GM18868 (cell line): ENCODE results near the gene ATP13A3.

Source experiments
- ATAC-seq: cut with Tn5 transposase; IDR thresholded peaks from one replicate; pipeline ENCODE4 v1.9.1; 2021; ENCODE audit warnings: mild to moderate bottlenecking, moderate library complexity; ENCODE audit not compliant: unreplicated experiment

Gene ATP13A3

GRCh38 chr3:194376241-194376560 lies 110.6 kb downstream of the ATP13A3 start:
- ATAC-seq: no peak

GRCh38 chr3:194375473-194376240 lies 111.1 kb downstream of the ATP13A3 start:
- no peak for ATAC-seq

DNA sequence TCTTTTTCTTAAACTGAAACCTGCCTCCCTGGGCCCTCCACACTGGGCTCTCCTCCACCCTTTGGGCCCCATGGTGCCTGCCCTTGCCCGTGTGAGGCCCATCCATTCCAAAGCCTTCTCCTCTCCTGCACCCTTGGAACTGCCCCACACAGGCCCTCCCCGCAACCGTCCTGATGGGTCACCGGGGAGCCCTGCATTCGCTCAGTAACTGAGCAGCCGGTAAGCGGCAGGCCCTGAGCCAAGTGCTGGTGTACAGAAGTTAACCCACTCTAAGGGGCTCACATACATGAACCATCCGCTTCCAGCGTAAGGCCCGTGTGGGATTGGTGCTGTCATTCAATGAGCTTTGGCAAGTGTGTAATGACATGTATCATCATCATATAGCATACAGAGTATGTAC lies 111.9 kb downstream of the ATP13A3 start:
- ATAC-seq: no peak

DNA sequence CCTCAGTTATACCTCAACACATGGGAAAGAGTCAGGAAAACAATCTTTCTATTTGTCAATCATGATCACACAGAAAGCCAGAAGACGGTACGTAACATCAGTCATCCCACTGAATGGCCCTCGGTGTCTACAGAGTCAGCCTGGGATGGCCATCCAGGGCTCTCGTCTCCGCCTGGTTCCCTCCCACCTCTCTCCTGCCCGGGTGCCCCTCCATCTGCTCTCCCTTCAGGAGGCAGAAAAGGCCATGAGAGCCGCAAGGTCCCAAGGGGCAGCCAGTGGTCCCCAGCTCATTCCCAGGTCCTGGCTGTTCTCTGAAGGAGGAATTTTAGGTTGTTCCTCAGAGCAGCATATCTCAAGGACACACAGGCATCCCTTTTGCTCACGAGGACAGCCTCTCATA lies 112.9 kb downstream of the ATP13A3 start:
- ATAC-seq: no peak

GRCh38 chr3:194373028-194373427 lies 113.8 kb downstream of the ATP13A3 start:
- ATAC-seq: no peak

GRCh38 chr3:194370753-194371152 lies 116.0 kb downstream of the ATP13A3 start:
- ATAC-seq: no peak

DNA sequence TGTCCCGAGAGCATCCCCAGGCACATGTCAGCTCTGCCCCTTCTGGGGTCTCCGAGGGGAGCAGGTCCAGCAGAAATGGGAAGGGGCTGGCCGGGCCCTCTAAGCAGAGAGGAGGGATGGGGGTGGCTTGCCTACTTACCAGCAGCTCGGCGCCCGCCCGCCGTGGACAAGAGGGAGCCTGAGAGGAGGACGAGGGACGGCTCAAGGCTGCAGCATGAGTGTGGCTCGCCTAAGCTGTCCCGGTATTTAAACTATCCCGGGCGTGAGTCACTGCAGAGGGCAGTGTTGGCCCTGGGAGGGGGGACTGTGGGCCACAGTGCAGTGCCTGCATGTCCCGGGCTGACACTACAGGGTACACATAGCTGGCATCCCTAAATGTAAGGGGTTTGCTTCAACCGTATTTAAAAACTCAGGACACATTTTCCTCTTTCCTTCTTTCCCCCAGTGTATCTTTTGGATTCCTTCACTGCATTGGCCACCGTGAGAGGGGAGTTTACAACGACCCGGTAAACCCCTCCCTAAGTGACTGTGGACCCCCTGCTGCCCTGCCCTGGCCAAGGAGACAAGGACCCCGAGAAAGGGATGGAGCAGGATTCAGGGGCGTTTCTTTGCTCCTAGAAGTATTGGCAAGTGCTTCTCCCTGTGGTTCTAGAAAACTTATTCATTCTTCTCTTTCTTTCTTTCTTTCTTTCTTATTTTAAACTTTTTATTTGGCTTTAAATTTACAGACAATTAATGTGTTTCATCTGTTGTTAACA lies 117.1 kb downstream of the ATP13A3 start, which contains the start of gene LRRC15:
Gene LRRC15, minus strand, starts transcription at position 222 of the 758 bp plus-strand sequence. CDS start 8,700 bp downstream, outside the sequence.
- no peak for ATAC-seq

GRCh38 chr3:194368918-194369317 lies 117.9 kb downstream of the ATP13A3 start:
- no peak for ATAC-seq

GRCh38 chr3:194367992-194368841 lies 118.6 kb downstream of the ATP13A3 start:
- ATAC-seq: no peak

DNA sequence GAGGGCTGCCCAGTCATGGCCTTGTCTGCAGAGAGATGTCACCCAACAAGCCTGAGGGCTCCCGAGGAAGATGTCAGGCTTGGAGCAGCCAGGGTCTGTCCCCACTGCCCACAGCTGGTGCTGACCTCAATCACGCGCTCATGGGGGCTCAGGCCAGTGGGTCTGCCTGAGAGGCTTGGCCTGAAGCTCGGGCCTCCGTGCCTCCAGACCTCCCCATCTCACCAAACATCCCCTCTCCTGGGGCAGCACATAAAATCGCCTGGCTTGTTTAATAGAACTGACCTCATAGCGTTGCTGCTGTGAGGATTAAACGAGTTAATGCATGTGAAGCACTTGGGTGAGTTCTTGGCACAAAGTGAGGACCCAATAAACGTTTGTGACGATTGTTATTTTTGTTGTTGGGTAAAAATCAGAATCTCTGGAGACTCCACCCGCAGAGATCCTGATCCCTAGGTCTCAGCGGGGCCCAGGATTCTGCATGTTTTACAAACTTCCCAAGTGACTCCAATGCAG lies 120.8 kb downstream of the ATP13A3 start:
- no peak for ATAC-seq

GRCh38 chr3:194365526-194365925 lies 121.3 kb downstream of the ATP13A3 start:
- no peak for ATAC-seq

- no peak for ATAC-seq
These were observed 122.0 kb downstream of the ATP13A3 start for GRCh38 chr3:194364652-194365434.

- no peak for ATAC-seq
These were observed 122.5 kb downstream of the ATP13A3 start for GRCh38 chr3:194364314-194364651.

GRCh38 chr3:194360568-194360967 lies 126.2 kb downstream of the ATP13A3 start:
- no peak for ATAC-seq

GRCh38 chr3:194357681-194358080 lies 129.1 kb downstream of the ATP13A3 start:
- no peak for ATAC-seq

- no peak for ATAC-seq
These were observed 131.4 kb downstream of the ATP13A3 start for GRCh38 chr3:194355379-194355778.

- ATAC-seq: no peak
These were observed 132.5 kb downstream of the ATP13A3 start for GRCh38 chr3:194354315-194354714.
